Ishikawa (cell line): ENCODE measurements around the gene C1orf21.

Experiments used
- EP300 ChIP-seq: IDR thresholded peaks from 2 replicates; pipeline ENCODE4 v1.6.1; 2012; ENCODE audit warnings: borderline replicate concordance
- MAX ChIP-seq: IDR thresholded peaks from 2 replicates; pipeline ENCODE4 v1.6.1; 2012
- RAD21 ChIP-seq: IDR thresholded peaks from 2 replicates; pipeline ENCODE4 v1.6.1; 2012; ENCODE audit warnings: low read depth
- TEAD4 ChIP-seq: IDR thresholded peaks from 2 replicates; pipeline ENCODE4 v1.6.1; 2012
- YY1 ChIP-seq: IDR thresholded peaks from 2 replicates; pipeline ENCODE4 v1.6.1; 2012; ENCODE audit warnings: low read depth
- ZBTB7A ChIP-seq: IDR thresholded peaks from 2 replicates; pipeline ENCODE4 v1.6.1; 2012; ENCODE audit warnings: low read depth

- TF ChIP-seq ZBTB7A (no peak), MAX (no peak), RAD21 (no peak), TEAD4 (no peak), EP300 (no peak), YY1 (no peak)
These were observed 248.6 kb downstream of the C1orf21 start for GRCh38 chr1:184635347-184635979.
